A549 treated with AZD2906 at 1 μM for 4 hours (cell line): ENCODE results near the gene FAF1. TPM values are rescaled to one million over a fixed set of nuclear protein-coding genes. Genes with fewer than 3 reads are reported as not detected.

Experiments used
- total RNA-seq: library from RNA; stranded (reverse); fragments of 200-300 nt; extraction: Qiagen RNA extraction; gene quantifications from 5 replicates; pipeline ENCODE4 v1.2.3, GENCODE V29; 2022

The FAF1 gene
- 34.4 to 39.4 TPM (median 35.9 TPM) in 5 replicates for total RNA-seq

DNA sequence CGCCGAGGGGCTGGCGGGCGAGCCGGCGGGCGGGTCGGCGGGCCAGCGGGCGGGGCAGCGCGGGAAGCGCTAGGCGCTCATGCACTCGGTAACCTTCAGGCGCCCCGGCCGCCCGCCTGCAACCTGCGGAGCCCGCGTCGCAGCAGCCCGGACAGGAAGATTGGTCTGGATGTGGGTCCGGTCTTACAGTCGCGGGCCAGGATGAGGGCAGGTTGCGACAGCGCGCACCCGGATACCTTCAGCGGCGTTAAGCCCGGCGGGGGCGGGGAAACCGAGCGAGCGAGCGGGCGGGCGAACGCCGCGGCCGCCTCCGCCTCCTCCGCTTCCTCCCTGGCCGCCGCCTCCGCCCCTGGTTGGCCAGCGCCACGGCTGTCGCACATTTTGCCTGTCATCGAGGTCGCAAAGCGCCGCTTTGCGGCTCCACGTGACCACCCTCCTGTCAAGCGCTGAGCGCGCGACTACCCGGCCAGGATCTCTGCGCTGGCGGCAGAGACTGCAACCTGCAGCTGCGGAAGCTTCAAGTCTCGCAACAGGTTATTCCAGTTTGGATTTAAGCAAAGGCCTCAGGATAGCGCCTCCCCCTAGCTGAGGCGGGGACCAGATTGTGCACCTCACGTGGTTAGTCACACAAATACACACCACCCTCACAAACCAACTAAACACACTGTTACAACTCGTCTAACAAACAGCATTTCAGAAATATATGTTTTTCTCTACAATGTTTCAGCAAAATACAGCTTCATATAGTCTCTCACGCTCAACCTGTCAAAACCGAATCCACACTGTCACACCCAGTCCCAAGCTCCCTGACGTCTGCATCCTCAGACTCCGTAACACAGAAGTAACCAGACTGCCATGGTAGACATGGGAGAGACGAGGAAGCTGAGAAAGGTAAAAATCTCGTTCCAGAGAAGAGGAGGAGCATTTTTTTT, at the start of gene FAF1:
TSS of gene FAF1 (minus strand) at position 355 of the 932 bp plus-strand sequence. CDS start 456 bp downstream, outside the sequence.

DNA sequence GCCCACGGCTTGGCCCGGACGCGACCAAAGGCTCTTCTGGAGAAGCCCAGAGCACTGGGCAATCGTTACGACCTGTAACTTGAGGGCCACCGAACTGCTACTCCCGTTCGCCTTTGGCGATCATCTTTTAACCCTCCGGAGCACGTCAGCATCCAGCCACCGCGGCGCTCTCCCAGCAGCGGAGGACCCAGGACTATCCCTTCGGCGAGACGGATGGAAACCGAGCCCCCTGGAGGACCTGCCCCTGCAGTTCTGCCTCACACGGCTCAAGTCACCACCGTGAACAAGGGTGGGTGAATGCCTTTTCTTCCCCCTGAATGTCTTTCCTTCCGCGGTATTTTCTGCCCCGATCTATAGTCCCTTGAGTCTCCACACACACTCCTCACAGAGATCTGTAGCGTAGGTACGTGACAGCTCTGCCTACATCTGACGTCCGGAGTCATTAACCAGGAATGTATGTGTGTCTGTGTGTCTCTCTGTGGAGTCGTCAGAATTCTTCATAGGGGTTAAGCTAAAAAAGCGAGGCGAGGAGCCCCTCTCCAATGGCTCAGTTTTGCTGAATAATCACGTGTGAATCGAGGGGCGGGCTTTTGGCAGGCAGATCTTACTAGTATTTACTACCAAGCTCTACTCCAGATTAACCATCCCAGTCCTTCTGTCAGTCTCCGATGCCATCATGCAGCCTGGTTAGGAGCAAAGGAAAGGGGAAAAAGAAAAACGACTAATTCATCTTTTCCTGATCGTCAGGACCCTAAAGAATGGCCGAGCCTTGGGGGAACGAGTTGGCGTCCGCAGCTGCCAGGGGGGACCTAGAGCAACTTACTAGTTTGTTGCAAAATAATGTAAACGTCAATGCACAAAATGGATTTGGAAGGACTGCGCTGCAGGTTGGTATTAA, 9.8 kb upstream of the FAF1 start, which contains the start of gene CDKN2C:
TSS of gene CDKN2C (plus strand) at position 635 of the 898 bp plus-strand sequence. CDS start at position 759, 124 bp downstream.

DNA sequence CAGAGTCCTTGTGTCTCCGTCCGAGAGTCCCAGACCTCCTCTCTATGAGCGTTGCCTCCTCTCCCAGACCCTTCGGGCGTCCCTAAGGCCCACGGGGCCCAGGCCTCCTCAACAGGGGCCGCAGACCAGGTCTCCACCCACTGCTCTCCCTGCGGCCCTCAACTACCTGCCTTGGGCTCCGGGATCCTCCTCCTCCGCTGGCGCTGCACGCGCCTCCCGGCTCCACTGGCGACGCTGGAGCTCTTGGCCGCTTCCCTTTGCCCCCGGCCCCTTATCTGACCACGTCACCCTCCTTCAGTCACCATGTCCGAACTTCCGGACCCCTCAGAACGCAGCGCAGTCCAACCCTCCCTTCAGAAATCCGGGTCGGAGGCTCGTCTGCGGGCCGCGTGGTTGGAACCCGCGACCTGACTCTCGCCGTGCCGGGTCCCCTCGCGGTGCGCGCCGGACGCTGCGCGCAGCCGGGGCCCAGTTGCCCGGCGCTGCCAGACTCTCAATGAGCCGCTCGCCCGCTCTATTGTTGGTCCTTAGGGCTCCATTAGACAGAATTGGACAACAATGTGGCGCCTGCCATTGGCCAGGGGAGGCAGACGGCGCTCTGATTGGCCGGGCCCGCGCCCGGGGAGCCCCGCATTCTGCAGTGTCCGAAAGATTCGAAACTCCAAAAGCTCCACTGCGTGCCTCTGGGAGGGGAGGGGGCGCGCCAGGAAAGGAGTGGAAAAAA, 537.0 kb downstream of the FAF1 start, which contains the start of gene DMRTA2:
TSS of gene DMRTA2 (minus strand) at position 498 of the 724 bp plus-strand sequence. CDS start 1,907 bp downstream, outside the sequence.

Other genes with a start within 250 kb of the FAF1 start
- gene CDKN2C, start 10.0 kb upstream of the FAF1 start, total RNA-seq = 10.5 to 12.4 TPM (median 11.4 TPM) in 5 replicates
- not detected in 5 replicates for gene C1orf185, start 142.0 kb upstream of the FAF1 start, total RNA-seq